ENCODE results near the gene DLG2.

DNA sequence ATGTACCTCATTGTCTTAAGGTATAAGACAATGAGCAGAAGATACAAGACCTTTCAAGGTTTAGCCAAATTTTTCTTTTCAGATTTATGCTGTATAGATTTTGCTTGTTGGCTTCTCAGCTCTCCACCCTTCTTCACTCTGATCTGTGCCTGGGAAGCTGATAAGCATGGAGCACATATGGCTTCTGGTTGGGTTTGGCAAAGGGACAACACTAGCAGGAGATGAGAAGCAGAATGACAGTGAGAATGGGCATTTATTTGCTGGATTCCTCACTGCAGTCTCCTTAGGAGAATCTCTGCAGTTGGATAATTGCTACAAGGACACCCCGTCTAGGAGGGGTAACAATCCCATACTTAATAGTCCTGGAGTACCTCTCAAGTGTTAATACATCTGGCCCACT lies 1866.2 kb downstream of the DLG2 start:
- TF ChIP-seq, protein P1, sequence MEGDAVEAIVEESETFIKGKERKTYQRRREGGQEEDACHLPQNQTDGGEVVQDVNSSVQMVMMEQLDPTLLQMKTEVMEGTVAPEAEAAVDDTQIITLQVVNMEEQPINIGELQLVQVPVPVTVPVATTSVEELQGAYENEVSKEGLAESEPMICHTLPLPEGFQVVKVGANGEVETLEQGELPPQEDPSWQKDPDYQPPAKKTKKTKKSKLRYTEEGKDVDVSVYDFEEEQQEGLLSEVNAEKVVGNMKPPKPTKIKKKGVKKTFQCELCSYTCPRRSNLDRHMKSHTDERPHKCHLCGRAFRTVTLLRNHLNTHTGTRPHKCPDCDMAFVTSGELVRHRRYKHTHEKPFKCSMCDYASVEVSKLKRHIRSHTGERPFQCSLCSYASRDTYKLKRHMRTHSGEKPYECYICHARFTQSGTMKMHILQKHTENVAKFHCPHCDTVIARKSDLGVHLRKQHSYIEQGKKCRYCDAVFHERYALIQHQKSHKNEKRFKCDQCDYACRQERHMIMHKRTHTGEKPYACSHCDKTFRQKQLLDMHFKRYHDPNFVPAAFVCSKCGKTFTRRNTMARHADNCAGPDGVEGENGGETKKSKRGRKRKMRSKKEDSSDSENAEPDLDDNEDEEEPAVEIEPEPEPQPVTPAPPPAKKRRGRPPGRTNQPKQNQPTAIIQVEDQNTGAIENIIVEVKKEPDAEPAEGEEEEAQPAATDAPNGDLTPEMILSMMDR (conservative IDR thresholded peaks at IDR 0.05; ENCODE audit: low read length): no peak
- no peak for TF ChIP-seq EZH2phosphoT487 (IDR thresholded peaks at IDR 0.05; ENCODE audit: borderline replicate concordance, low read depth, low read length)
